Loucy (cell line): Measurements from ENCODE around the gene POLA1.

ENCODE experiments used
- H2AFZ ChIP-seq: fragments of 200-600 bp; sonication (generic); 2 replicates; pipeline ENCODE4 v1.6.0; 2016; ENCODE audit warnings: antibody characterized with exemption, mild to moderate bottlenecking, low read length, moderate library complexity
- H3F3A ChIP-seq: fragments of 200-600 bp; 2 replicates; pipeline ENCODE4 v1.6.0; 2016; ENCODE audit warnings: antibody characterized with exemption, low read depth, mild to moderate bottlenecking
- H3K27me3 ChIP-seq: fragments of 200-600 bp; sonication (generic); 2 replicates; pipeline ENCODE4 v1.6.1; 2014; ENCODE audit warnings: low read length, mild to moderate bottlenecking; ENCODE audit not compliant: insufficient read depth, poor library complexity, severe bottlenecking
- H3K36me3 ChIP-seq: fragments of 200-600 bp; sonication (generic); 2 replicates; pipeline ENCODE4 v1.6.1; 2016; ENCODE audit warnings: low read length; ENCODE audit not compliant: insufficient read depth
- H3K4me1 ChIP-seq: fragments of 200-600 bp; sonication (generic); 2 replicates; pipeline ENCODE4 v1.5.1; 2014; ENCODE audit warnings: low read length, mild to moderate bottlenecking; ENCODE audit not compliant: insufficient read depth, poor library complexity, severe bottlenecking
- H3K4me2 ChIP-seq: fragments of 200-600 bp; sonication (generic); 2 replicates; pipeline ENCODE4 v1.6.0; 2014; ENCODE audit warnings: antibody characterized with exemption, low read length, low read depth, mild to moderate bottlenecking; ENCODE audit not compliant: poor library complexity, severe bottlenecking
- H3K4me3 ChIP-seq: fragments of 200-600 bp; sonication (generic); 2 replicates; pipeline ENCODE4 v1.5.1; 2014; ENCODE audit warnings: low read length, mild to moderate bottlenecking, mixed read lengths; ENCODE audit not compliant: poor library complexity, severe bottlenecking
- H3K79me2 ChIP-seq: fragments of 200-600 bp; sonication (generic); 2 replicates; pipeline ENCODE4 v1.6.1; 2014; ENCODE audit warnings: low read length; ENCODE audit not compliant: insufficient read depth
- H3K9ac ChIP-seq: fragments of 200-600 bp; sonication (generic); 2 replicates; pipeline ENCODE4 v1.6.0; 2014; ENCODE audit warnings: mild to moderate bottlenecking, low read depth, low read length, moderate library complexity; ENCODE audit not compliant: poor library complexity, severe bottlenecking
- H3K9me2 ChIP-seq: fragments of 200-600 bp; sonication (generic); replicated peaks from 2 replicates; pipeline ENCODE4 v1.6.1; 2016; ENCODE audit warnings: low read depth, low read length, mixed read lengths
- H3K9me3 ChIP-seq: fragments of 200-600 bp; sonication (generic); 2 replicates; pipeline ENCODE4 v1.6.1; 2014; ENCODE audit warnings: mild to moderate bottlenecking, antibody characterized with exemption, low read length, low read depth; ENCODE audit not compliant: insufficient read depth
- H4K20me1 ChIP-seq: fragments of 200-600 bp; sonication (generic); 2 replicates; pipeline ENCODE4 v1.6.0; 2014; ENCODE audit warnings: antibody characterized with exemption, low read length, mild to moderate bottlenecking; ENCODE audit not compliant: insufficient read depth, poor library complexity, severe bottlenecking
- EZH2phosphoT487 ChIP-seq: fragments of 200-600 bp; IDR thresholded peaks from 2 replicates; pipeline ENCODE4 v1.6.1; 2018; ENCODE audit warnings: antibody characterized with exemption, mild to moderate bottlenecking, moderate library complexity, borderline replicate concordance
- TF ChIP-seq, protein P1 (sequence below): fragments of 200-600 bp; sonication (generic); conservative IDR thresholded peaks from 2 replicates; pipeline ENCODE4 v1.5.1; 2014; ENCODE audit warnings: mild to moderate bottlenecking, antibody characterized with exemption, low read length

The POLA1 gene

DNA sequence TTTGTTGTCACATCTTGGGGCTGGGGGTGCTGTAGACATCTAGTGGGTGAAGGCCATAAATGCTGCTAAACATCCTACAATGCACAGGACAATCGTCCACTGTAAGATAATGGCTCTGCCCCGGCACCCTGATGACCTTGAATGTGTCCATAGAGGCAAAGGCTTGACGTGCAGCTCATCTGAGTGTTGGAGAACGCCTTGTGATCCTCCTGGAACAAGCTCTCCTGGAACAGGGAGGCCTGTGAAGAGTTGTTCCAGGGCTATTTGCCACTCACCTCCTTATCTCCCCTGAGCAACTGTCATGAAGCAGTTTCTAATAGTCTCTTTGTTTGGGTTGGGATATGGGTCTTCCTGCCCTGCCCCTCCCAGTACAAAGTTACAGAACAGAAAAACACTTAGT, 31.4 kb upstream of the POLA1 start:
- peaks cover 9% of the 10 kb centered on the region for H3K4me1 ChIP-seq
- TF ChIP-seq EZH2phosphoT487: no peak
- TF ChIP-seq, protein P1, sequence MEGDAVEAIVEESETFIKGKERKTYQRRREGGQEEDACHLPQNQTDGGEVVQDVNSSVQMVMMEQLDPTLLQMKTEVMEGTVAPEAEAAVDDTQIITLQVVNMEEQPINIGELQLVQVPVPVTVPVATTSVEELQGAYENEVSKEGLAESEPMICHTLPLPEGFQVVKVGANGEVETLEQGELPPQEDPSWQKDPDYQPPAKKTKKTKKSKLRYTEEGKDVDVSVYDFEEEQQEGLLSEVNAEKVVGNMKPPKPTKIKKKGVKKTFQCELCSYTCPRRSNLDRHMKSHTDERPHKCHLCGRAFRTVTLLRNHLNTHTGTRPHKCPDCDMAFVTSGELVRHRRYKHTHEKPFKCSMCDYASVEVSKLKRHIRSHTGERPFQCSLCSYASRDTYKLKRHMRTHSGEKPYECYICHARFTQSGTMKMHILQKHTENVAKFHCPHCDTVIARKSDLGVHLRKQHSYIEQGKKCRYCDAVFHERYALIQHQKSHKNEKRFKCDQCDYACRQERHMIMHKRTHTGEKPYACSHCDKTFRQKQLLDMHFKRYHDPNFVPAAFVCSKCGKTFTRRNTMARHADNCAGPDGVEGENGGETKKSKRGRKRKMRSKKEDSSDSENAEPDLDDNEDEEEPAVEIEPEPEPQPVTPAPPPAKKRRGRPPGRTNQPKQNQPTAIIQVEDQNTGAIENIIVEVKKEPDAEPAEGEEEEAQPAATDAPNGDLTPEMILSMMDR: no peak
- H3K9ac ChIP-seq: no peak overlapping the region
- H3K9me2 ChIP-seq: no peaks in the 10 kb centered on the region
- H3K4me3 ChIP-seq: no peak overlapping the region
- H3K4me2 ChIP-seq: no peak overlapping the region
- no peaks in the 10 kb centered on the region for H3K27me3 ChIP-seq
- H3F3A ChIP-seq: no peaks in the 10 kb centered on the region
- no peaks in the 10 kb centered on the region for H3K9me3 ChIP-seq
- no peaks in the 10 kb centered on the region for H4K20me1 ChIP-seq
- no peaks in the 10 kb centered on the region for H3K79me2 ChIP-seq
- H2AFZ ChIP-seq: no peak overlapping the region
- H3K36me3 ChIP-seq: no peaks in the 10 kb centered on the region

DNA sequence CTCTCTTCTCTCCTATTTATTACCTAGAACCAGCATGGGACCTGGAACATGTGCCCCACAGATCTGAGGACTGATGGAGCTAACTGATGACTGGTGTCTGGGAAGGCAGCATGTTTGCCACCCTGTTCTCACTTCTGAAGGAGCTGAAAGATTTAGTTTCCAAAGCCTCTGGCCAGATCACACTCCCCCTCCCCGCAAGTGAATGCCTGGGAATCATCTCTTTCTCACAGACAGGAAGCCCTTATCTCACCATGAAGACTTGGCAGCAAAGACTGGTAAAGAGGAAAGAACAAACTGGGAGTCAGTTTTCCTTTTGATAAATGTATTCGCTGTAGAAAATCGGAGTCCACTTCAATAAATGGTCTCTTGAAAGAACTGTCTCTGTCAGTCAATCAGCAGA, 25.6 kb upstream of the POLA1 start:
- H3K4me2 ChIP-seq: no peak overlapping the region
- H3K27me3 ChIP-seq: no peaks in the 10 kb centered on the region
- no peaks in the 10 kb centered on the region for H4K20me1 ChIP-seq
- H3K4me3 ChIP-seq: no peak overlapping the region
- no peaks in the 10 kb centered on the region for H3K36me3 ChIP-seq
- no peaks in the 10 kb centered on the region for H3K4me1 ChIP-seq
- no peaks in the 10 kb centered on the region for H3K79me2 ChIP-seq
- H3F3A ChIP-seq: no peaks in the 10 kb centered on the region
- TF ChIP-seq, protein P1: no peak
- TF ChIP-seq EZH2phosphoT487: no peak
- no peaks in the 10 kb centered on the region for H3K9me3 ChIP-seq
- no peak overlapping the region for H2AFZ ChIP-seq
- H3K9ac ChIP-seq: no peak overlapping the region
- no peaks in the 10 kb centered on the region for H3K9me2 ChIP-seq

DNA sequence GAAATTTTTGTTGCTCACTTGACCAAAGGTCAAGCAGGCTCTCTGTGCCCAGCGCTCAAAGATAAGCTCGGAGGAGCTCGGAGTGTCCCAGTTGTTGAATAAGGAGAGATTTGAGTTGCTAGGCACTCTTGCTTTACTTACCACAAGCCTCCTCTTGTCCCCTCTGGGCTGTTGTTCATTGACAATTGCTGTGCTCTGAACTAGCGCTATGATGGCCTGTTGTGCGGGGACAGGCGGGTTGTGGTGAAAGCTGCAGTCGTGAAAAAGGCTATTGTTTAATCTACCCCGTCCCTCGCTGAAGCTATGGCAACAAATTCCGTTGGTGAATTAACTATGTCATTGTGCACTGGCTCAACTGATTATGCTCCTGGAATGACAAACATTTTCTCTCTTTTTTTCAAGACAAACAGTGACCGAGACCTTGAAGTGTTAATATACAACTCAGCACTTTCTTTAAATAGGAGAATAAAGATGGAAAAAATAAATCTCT, 21.0 kb upstream of the POLA1 start:
- H3K9me3 ChIP-seq: no peaks in the 10 kb centered on the region
- no peaks in the 10 kb centered on the region for H3F3A ChIP-seq
- no peaks in the 10 kb centered on the region for H3K4me1 ChIP-seq
- no peaks in the 10 kb centered on the region for H4K20me1 ChIP-seq
- no peak overlapping the region for H3K4me2 ChIP-seq
- no peaks in the 10 kb centered on the region for H3K9me2 ChIP-seq
- H3K9ac ChIP-seq: no peak overlapping the region
- H3K4me3 ChIP-seq: no peak overlapping the region
- no peaks in the 10 kb centered on the region for H3K27me3 ChIP-seq
- no peak for TF ChIP-seq EZH2phosphoT487
- TF ChIP-seq, protein P1: no peak
- H3K36me3 ChIP-seq: no peaks in the 10 kb centered on the region
- no peak overlapping the region for H2AFZ ChIP-seq
- no peaks in the 10 kb centered on the region for H3K79me2 ChIP-seq
